ENCODE data around the gene CCDC83.

Gene CCDC83

GRCh38 chr11:85965202-85965601, 110.0 kb downstream of the CCDC83 start:
- no peak overlapping the region for H3K4me3 ChIP-seq (ENCODE audit: low read depth, low read length)
- no peak for DNase-seq (ENCODE audit: low read depth)
- no peak for TF ChIP-seq CTCF (conservative IDR thresholded peaks at IDR 0.05; ENCODE audit: low read depth, low read length)

GRCh38 chr11:85967457-85967856, 112.3 kb downstream of the CCDC83 start:
- H3K4me3 ChIP-seq (ENCODE audit: low read depth, low read length), result no peak overlapping the region
- TF ChIP-seq CTCF (conservative IDR thresholded peaks at IDR 0.05; ENCODE audit: low read depth, low read length), result no peak
- no peak for DNase-seq (ENCODE audit: low read depth)
